ENCODE data around the gene PHACTR2. TPM values are rescaled to one million over a fixed set of nuclear protein-coding genes. Genes with fewer than 3 reads are reported as not detected.

Gene PHACTR2
- total and polyA plus RNA-seq, 2 of the 13 experiments (the other 11 are each of a cell fraction or from before 2014, with no cell fraction given) = 11.3 to 28.2 TPM

DNA sequence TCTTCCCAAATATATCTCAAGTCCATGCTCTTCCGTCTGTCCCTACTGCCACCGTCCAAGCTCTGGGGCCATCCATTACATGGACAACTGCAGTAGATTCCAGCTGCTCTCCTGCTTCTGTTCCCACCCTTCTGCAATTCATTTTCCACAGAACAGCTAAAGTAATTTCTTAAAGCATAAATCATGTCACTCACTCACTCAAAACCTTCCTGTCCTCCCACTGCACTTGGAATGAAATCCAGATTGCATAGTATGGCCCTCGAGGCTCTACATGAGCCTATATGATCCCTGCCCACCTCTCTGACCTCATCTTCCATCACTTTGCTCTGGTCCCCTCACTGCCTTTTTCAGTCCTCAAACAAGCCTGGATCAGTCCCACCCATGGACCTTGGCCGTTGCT is 10.9 kb downstream of the PHACTR2 start:
- no peaks in the 10 kb centered on the region for H3K27me3 ChIP-seq (ENCODE audit: control insufficient read depth in 1 of 2, insufficient read depth in 2 of 2, low read length in 2 of 2)
- in situ Hi-C loops (cut with HindIII; ENCODE audit: extremely low pct_ligation_motif_present, low pct_unique_long_range_greater_than_20kb) (no loop called here), intact Hi-C loops (cut with micrococcal nuclease; ENCODE audit: unreplicated experiment) (no loop called here)
- CTCF ChIA-PET (ENCODE audit: low intra/inter-chr PET ratio, low total read pairs) = no interaction called here
- H3K4me3 ChIP-seq (replicated peaks in 1 of 3; ENCODE audit: insufficient read depth in 1 of 3, low read depth in 2 of 3, low read length in 3 of 3) = no peak overlapping the region
- POLR2A ChIA-PET = interaction anchor here (0.9 to 2.4 kb wide), 4 partner anchors 9 to 155 kb away, joined by 3 to 7 read pairs (median 6); partner anchors contain the start of gene LTV1
- no peak overlapping the region for H3K9ac ChIP-seq (ENCODE audit: insufficient read depth, low read depth, low read length)
- H3K27ac ChIP-seq (ENCODE audit: extremely low read length, insufficient read depth, low read length) = no peak overlapping the region
- ATAC-seq = no peak
- H3K79me2 ChIP-seq (ENCODE audit: insufficient read depth, low read length) = peaks cover 64% of the 10 kb centered on the region
- TF ChIP-seq EED (CRISPR knock-in tag; IDR thresholded peaks at IDR 0.05) (no peak), ZNF619 (CRISPR knock-in tag; IDR thresholded peaks at IDR 0.05) (no peak), HMGA1 (CRISPR knock-in tag; conservative IDR thresholded peaks at IDR 0.05) (no peak), ZNF891 (CRISPR knock-in tag; IDR thresholded peaks at IDR 0.05) (no peak), POGZ (CRISPR knock-in tag; IDR thresholded peaks at IDR 0.05) (0 out of 2 replicates have a peak, but pooled peaks have one; percentile 14), ZNF253 (CRISPR knock-in tag; IDR thresholded peaks at IDR 0.05; ENCODE audit: borderline replicate concordance) (no peak), ZFP41 (CRISPR knock-in tag; IDR thresholded peaks at IDR 0.05; ENCODE audit: borderline replicate concordance) (no peak), TRIM24 (CRISPR knock-in tag; IDR thresholded peaks at IDR 0.05) (no peak), SOX6 (IDR thresholded peaks at IDR 0.05) (no peak), SOX6 (CRISPR knock-in tag; IDR thresholded peaks at IDR 0.05) (0 out of 2 replicates have a peak, but pooled peaks have one; percentile 13)
- TF ChIP-seq, protein P1, sequence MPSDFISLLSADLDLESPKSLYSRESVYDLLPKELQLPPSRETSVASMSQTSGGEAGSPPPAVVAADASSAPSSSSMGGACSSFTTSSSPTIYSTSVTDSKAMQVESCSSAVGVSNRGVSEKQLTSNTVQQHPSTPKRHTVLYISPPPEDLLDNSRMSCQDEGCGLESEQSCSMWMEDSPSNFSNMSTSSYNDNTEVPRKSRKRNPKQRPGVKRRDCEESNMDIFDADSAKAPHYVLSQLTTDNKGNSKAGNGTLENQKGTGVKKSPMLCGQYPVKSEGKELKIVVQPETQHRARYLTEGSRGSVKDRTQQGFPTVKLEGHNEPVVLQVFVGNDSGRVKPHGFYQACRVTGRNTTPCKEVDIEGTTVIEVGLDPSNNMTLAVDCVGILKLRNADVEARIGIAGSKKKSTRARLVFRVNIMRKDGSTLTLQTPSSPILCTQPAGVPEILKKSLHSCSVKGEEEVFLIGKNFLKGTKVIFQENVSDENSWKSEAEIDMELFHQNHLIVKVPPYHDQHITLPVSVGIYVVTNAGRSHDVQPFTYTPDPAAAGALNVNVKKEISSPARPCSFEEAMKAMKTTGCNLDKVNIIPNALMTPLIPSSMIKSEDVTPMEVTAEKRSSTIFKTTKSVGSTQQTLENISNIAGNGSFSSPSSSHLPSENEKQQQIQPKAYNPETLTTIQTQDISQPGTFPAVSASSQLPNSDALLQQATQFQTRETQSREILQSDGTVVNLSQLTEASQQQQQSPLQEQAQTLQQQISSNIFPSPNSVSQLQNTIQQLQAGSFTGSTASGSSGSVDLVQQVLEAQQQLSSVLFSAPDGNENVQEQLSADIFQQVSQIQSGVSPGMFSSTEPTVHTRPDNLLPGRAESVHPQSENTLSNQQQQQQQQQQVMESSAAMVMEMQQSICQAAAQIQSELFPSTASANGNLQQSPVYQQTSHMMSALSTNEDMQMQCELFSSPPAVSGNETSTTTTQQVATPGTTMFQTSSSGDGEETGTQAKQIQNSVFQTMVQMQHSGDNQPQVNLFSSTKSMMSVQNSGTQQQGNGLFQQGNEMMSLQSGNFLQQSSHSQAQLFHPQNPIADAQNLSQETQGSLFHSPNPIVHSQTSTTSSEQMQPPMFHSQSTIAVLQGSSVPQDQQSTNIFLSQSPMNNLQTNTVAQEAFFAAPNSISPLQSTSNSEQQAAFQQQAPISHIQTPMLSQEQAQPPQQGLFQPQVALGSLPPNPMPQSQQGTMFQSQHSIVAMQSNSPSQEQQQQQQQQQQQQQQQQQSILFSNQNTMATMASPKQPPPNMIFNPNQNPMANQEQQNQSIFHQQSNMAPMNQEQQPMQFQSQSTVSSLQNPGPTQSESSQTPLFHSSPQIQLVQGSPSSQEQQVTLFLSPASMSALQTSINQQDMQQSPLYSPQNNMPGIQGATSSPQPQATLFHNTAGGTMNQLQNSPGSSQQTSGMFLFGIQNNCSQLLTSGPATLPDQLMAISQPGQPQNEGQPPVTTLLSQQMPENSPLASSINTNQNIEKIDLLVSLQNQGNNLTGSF (CRISPR knock-in tag; IDR thresholded peaks at IDR 0.05) = no peak
- TF ChIP-seq, protein P2, sequence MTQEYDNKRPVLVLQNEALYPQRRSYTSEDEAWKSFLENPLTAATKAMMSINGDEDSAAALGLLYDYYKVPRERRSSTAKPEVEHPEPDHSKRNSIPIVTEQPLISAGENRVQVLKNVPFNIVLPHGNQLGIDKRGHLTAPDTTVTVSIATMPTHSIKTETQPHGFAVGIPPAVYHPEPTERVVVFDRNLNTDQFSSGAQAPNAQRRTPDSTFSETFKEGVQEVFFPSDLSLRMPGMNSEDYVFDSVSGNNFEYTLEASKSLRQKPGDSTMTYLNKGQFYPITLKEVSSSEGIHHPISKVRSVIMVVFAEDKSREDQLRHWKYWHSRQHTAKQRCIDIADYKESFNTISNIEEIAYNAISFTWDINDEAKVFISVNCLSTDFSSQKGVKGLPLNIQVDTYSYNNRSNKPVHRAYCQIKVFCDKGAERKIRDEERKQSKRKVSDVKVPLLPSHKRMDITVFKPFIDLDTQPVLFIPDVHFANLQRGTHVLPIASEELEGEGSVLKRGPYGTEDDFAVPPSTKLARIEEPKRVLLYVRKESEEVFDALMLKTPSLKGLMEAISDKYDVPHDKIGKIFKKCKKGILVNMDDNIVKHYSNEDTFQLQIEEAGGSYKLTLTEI (CRISPR knock-in tag; conservative IDR thresholded peaks at IDR 0.05) = no peak
- TF ChIP-seq, protein P3, sequence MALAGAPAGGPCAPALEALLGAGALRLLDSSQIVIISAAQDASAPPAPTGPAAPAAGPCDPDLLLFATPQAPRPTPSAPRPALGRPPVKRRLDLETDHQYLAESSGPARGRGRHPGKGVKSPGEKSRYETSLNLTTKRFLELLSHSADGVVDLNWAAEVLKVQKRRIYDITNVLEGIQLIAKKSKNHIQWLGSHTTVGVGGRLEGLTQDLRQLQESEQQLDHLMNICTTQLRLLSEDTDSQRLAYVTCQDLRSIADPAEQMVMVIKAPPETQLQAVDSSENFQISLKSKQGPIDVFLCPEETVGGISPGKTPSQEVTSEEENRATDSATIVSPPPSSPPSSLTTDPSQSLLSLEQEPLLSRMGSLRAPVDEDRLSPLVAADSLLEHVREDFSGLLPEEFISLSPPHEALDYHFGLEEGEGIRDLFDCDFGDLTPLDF (CRISPR knock-in tag; IDR thresholded peaks at IDR 0.05) = no peak
- H3K4me1 ChIP-seq (ENCODE audit: insufficient read depth, low read length) = peaks cover 71% of the 10 kb centered on the region
- H3K36me3 ChIP-seq (replicated peaks in 1 of 2; ENCODE audit: control insufficient read depth in 1 of 2, insufficient read depth in 2 of 2, low read length in 2 of 2) = no peaks in the 10 kb centered on the region
- 83% methylated on average over 4 of the region's 4 CpGs for WGBS (ENCODE audit: low lambda C conversion rate)
- no peaks in the 10 kb centered on the region for H3K9me3 ChIP-seq (ENCODE audit: low read length)
- no peak for DNase-seq (ENCODE audit: low spot score)
- no peak overlapping the region for H2AFZ ChIP-seq (ENCODE audit: low read length)
- H4K20me1 ChIP-seq (ENCODE audit: insufficient read depth, low read length) = no peaks in the 10 kb centered on the region
- FAIRE-seq = no peak
- no peak overlapping the region for H3K4me2 ChIP-seq (ENCODE audit: low read depth, low read length)
- no TSS peak for BruUV-seq (replicated peaks)

Data from HepG2 (cell line).